ENCODE data around the gene THSD4.

GRCh38 chr15:71148048-71148447 is 32.8 kb downstream of the THSD4 start:
- TF ChIP-seq CTCF (IDR thresholded peaks at IDR 0.05) (no peak), POLR2A (IDR thresholded peaks at IDR 0.05) (no peak), EP300 (IDR thresholded peaks at IDR 0.05) (no peak), POLR2AphosphoS5 (IDR thresholded peaks at IDR 0.05) (no peak)

Data from upper lobe of left lung (tissue), 4 donors.